Osteoblast (primary cell): ENCODE results near the gene NKIRAS2. TPM values are rescaled to one million over a fixed set of nuclear protein-coding genes. Genes with fewer than 3 reads are reported as not detected.

Experiments used
- DNase-seq: peaks from one replicate; pipeline ENCODE4 v3.0.0; 2011; ENCODE audit warnings: low spot score, mixed read lengths; ENCODE audit not compliant: insufficient read length; ENCODE audit errors: missing footprints
- H2AFZ ChIP-seq: 2 replicates; pipeline ENCODE4 v1.6.0; 2011; ENCODE audit warnings: mild to moderate bottlenecking, low read length
- H3K27ac ChIP-seq: 2 replicates; pipeline ENCODE4 v1.5.1; 2011; ENCODE audit warnings: mild to moderate bottlenecking, low read depth, low read length, moderate library complexity
- H3K27me3 ChIP-seq: 2 replicates; pipeline ENCODE4 v1.6.0; 2012; ENCODE audit warnings: mild to moderate bottlenecking, control low read depth, inconsistent platforms, low read length, moderate library complexity; ENCODE audit not compliant: insufficient read depth
- H3K36me3 ChIP-seq: 2 replicates; pipeline ENCODE4 v1.5.1; 2011; ENCODE audit warnings: mild to moderate bottlenecking, low read length, control low read depth, moderate library complexity; ENCODE audit not compliant: insufficient read depth
- H3K4me1 ChIP-seq: 2 replicates; pipeline ENCODE4 v1.5.1; 2011; ENCODE audit warnings: mild to moderate bottlenecking, low read length, control low read depth, moderate library complexity; ENCODE audit not compliant: insufficient read depth
- H3K4me2 ChIP-seq: 2 replicates; pipeline ENCODE4 v1.6.0; 2011; ENCODE audit warnings: mild to moderate bottlenecking, low read length; ENCODE audit not compliant: insufficient read depth
- H3K4me3 ChIP-seq: fragments of 200-600 bp; sonication (generic); 3 replicates; pipeline ENCODE4 v1.5.1; 2012; ENCODE audit warnings: mild to moderate bottlenecking, low read length, inconsistent platforms; ENCODE audit not compliant: insufficient read depth
- H3K79me2 ChIP-seq: 2 replicates; pipeline ENCODE4 v1.6.0; 2012; ENCODE audit warnings: mild to moderate bottlenecking, low read length, control low read depth, inconsistent platforms; ENCODE audit not compliant: insufficient read depth
- H3K9me3 ChIP-seq: 2 replicates; pipeline ENCODE4 v1.5.1; 2011; ENCODE audit warnings: low read depth, low read length, control low read depth
- H4K20me1 ChIP-seq: 2 replicates; pipeline ENCODE4 v1.6.0; 2012; ENCODE audit warnings: mild to moderate bottlenecking, low read length, control low read depth; ENCODE audit not compliant: insufficient read depth
- CTCF ChIP-seq: IDR thresholded peaks from 2 replicates; pipeline ENCODE4 v1.5.1; 2011; ENCODE audit warnings: mild to moderate bottlenecking, low read depth, low read length, moderate library complexity; ENCODE audit errors: extremely low read depth
- total RNA-seq: library from RNA; depleted of rRNA; stranded (reverse); fragments of >200 nt; gene quantifications from 2 replicates; pipeline ENCODE4 v1.2.3, GENCODE V29; 2012

The NKIRAS2 gene
- total RNA-seq, 1 donor: 39.1 TPM

- H3K4me2 ChIP-seq: no peak overlapping the region
- H4K20me1 ChIP-seq: peaks cover 41% of the 10 kb centered on the region
These were observed 47.1 kb upstream of the NKIRAS2 start for GRCh38 chr17:41972571-41973407.

GRCh38 chr17:41973408-41973811 is 46.5 kb upstream of the NKIRAS2 start:
- H4K20me1 ChIP-seq: peaks cover 38% of the 10 kb centered on the region
- no peak overlapping the region for H3K4me2 ChIP-seq
- no peaks in the 10 kb centered on the region for H3K9me3 ChIP-seq
- H3K4me1 ChIP-seq: peaks cover 39% of the 10 kb centered on the region
- DNase-seq: no peak
- peaks cover 52% of the 10 kb centered on the region for H3K79me2 ChIP-seq
- no peak overlapping the region for H3K4me3 ChIP-seq
- no peaks in the 10 kb centered on the region for H3K27me3 ChIP-seq
- H2AFZ ChIP-seq: no peak overlapping the region
- H3K27ac ChIP-seq: peak overlapping the region; percentile 42
- TF ChIP-seq CTCF: no peak
- peaks cover 92% of the 10 kb centered on the region for H3K36me3 ChIP-seq

More at GRCh38 chr17:41972571-41973407, 47.1 kb upstream of the NKIRAS2 start:
- Histone ChIP-seq H3K79me2 (peaks cover 54% of the 10 kb centered on the region), H3K4me1 (peaks cover 45% of the 10 kb centered on the region), H3K27me3 (no peaks in the 10 kb centered on the region), H3K27ac (peak overlapping the region; percentile 42), H3K4me3 (no peak overlapping the region), H3K36me3 (peaks cover 94% of the 10 kb centered on the region), H3K9me3 (no peaks in the 10 kb centered on the region), H2AFZ (no peak overlapping the region)
- DNase-seq: peak; percentile 91
- TF ChIP-seq CTCF: no peak

GRCh38 chr17:41974031-41974430 is 45.9 kb upstream of the NKIRAS2 start:
- H3K4me2 ChIP-seq: no peak overlapping the region
- TF ChIP-seq CTCF: no peak
- DNase-seq: no peak
- H3K9me3 ChIP-seq: no peaks in the 10 kb centered on the region
- H3K36me3 ChIP-seq: peaks cover 90% of the 10 kb centered on the region
- peaks cover 46% of the 10 kb centered on the region for H3K79me2 ChIP-seq
- H2AFZ ChIP-seq: no peak overlapping the region
- peaks cover 33% of the 10 kb centered on the region for H3K4me1 ChIP-seq
- no peak overlapping the region for H3K27ac ChIP-seq
- no peaks in the 10 kb centered on the region for H3K27me3 ChIP-seq
- H3K4me3 ChIP-seq: no peak overlapping the region
- H4K20me1 ChIP-seq: peaks cover 33% of the 10 kb centered on the region

GRCh38 chr17:41974658-41975057 is 45.2 kb upstream of the NKIRAS2 start:
- H3K79me2 ChIP-seq: peaks cover 40% of the 10 kb centered on the region
- no peaks in the 10 kb centered on the region for H3K27me3 ChIP-seq
- no peak for TF ChIP-seq CTCF
- H4K20me1 ChIP-seq: peaks cover 31% of the 10 kb centered on the region
- H3K4me1 ChIP-seq: peaks cover 31% of the 10 kb centered on the region
- no peak overlapping the region for H3K4me3 ChIP-seq
- H3K27ac ChIP-seq: peak overlapping the region; percentile 15
- H3K4me2 ChIP-seq: no peak overlapping the region
- peak; percentile 76 for DNase-seq
- no peaks in the 10 kb centered on the region for H3K9me3 ChIP-seq
- peaks cover 87% of the 10 kb centered on the region for H3K36me3 ChIP-seq
- H2AFZ ChIP-seq: no peak overlapping the region
